Adrenal gland (tissue), 5 donors: ENCODE results near the gene NHS.

ENCODE experiments used
- CTCF ChIP-seq, 6 experiments: fragments of 450-650 bp in 4 of 6; fragments of 200-600 bp in 2 of 6; sonication (generic) in 1 of 6; IDR thresholded peaks; 1 replicate in 5 of 6; 2 replicates in 1 of 6; pipeline versions ENCODE4 v1.5.1 to v1.8.0; 2016 to 2021; ENCODE audit warnings: antibody characterized with exemption in 6 of 6, mild to moderate bottlenecking in 2 of 6, moderate library complexity in 1 of 6
- POLR2A ChIP-seq, 2 donors: fragments of 450-650 bp; IDR thresholded peaks; one replicate each; pipeline ENCODE4 v1.6.1; 2017; ENCODE audit warnings: antibody characterized with exemption in 2 of 2, mild to moderate bottlenecking in 2 of 2, moderate library complexity in 1 of 2
- donor health status: DM: no; HTN: no; CAD: no.

- no peak for TF ChIP-seq CTCF (IDR thresholded peaks at IDR 0.05)
- no peak for TF ChIP-seq POLR2A (IDR thresholded peaks at IDR 0.05)
These were observed 258.5 kb downstream of the NHS start for GRCh38 chrX:17633546-17633945.
